GM23338 (cell line): Measurements from ENCODE around the gene SI. TPM values are rescaled to one million over a fixed set of nuclear protein-coding genes. Genes with fewer than 3 reads are reported as not detected.

Experiments used
- ATAC-seq: fragments of 200-7000 bp; cut with Tn5 transposase; 3 replicates; pipeline ENCODE4 v1.9.1; 2020
- DNase-seq: peaks from one replicate; pipeline ENCODE4 v3.0.0-alpha.2; 2015; ENCODE audit warnings: low spot score
- H2AFZ ChIP-seq: fragments of 200-600 bp; sonication (generic); 2 replicates; pipeline ENCODE4 v1.8.0; 2016; ENCODE audit warnings: antibody characterized with exemption, mild to moderate bottlenecking, moderate library complexity
- H3F3A ChIP-seq: fragments of 200-600 bp; sonication (generic); replicated peaks from 2 replicates; pipeline ENCODE4 v1.8.0; 2017; ENCODE audit warnings: antibody characterized with exemption, mixed run types, low read depth
- H3K27ac ChIP-seq: fragments of 200-600 bp; sonication (generic); 2 replicates; pipeline ENCODE4 v1.6.1; 2016; ENCODE audit warnings: low read depth
- H3K27me3 ChIP-seq: fragments of 200-600 bp; sonication (generic); 2 replicates; pipeline ENCODE4 v1.8.0; 2016; ENCODE audit warnings: mild to moderate bottlenecking, mixed run types, moderate library complexity; ENCODE audit not compliant: insufficient read depth
- H3K36me3 ChIP-seq: fragments of 200-600 bp; sonication (generic); 2 replicates; pipeline ENCODE4 v1.8.0; 2016; ENCODE audit warnings: mild to moderate bottlenecking; ENCODE audit not compliant: insufficient read depth
- H3K4me1 ChIP-seq: fragments of 200-600 bp; sonication (generic); 2 replicates; pipeline ENCODE4 v1.8.0; 2016; ENCODE audit warnings: mild to moderate bottlenecking, moderate library complexity; ENCODE audit not compliant: insufficient read depth
- H3K4me2 ChIP-seq: fragments of 200-600 bp; sonication (generic); 2 replicates; pipeline ENCODE4 v1.7.1; 2017; ENCODE audit warnings: mixed run types
- H3K4me3 ChIP-seq: fragments of 200-600 bp; sonication (generic); 2 replicates; pipeline ENCODE4 v1.6.1; 2016; ENCODE audit warnings: mixed run types
- H3K79me2 ChIP-seq: fragments of 200-600 bp; sonication (generic); replicated peaks from 2 replicates; pipeline ENCODE4 v1.8.0; 2017; ENCODE audit warnings: mild to moderate bottlenecking; ENCODE audit not compliant: insufficient read depth
- H3K9me2 ChIP-seq: fragments of 200-600 bp; sonication (generic); 2 replicates; pipeline ENCODE4 v1.8.0; 2017; ENCODE audit not compliant: insufficient read depth
- H4K20me1 ChIP-seq: fragments of 200-600 bp; sonication (generic); replicated peaks from 2 replicates; pipeline ENCODE4 v1.8.0; 2017; ENCODE audit warnings: mild to moderate bottlenecking; ENCODE audit not compliant: insufficient read depth
- H3K27ac Mint-ChIP-seq: 2 replicates; pipeline ENCODE4 v1.8.0; 2020; ENCODE audit warnings: inconsistent platforms, mild to moderate bottlenecking, moderate library complexity, mixed read lengths
- H3K27me3 Mint-ChIP-seq: 3 replicates; pipeline ENCODE4 v1.8.0; 2022; ENCODE audit warnings: low read depth, mild to moderate bottlenecking, moderate library complexity, mixed read lengths, inconsistent platforms; ENCODE audit not compliant: insufficient read depth, poor library complexity
- H3K36me3 Mint-ChIP-seq: 3 replicates; pipeline ENCODE4 v1.8.0; 2021; ENCODE audit warnings: low read depth, mild to moderate bottlenecking, inconsistent platforms, moderate library complexity, mixed read lengths
- H3K4me1 Mint-ChIP-seq: 3 replicates; pipeline ENCODE4 v1.8.0; 2020; ENCODE audit warnings: mild to moderate bottlenecking, inconsistent platforms, mixed read lengths
- H3K4me3 Mint-ChIP-seq: 3 replicates; pipeline ENCODE4 v1.8.0; 2021; ENCODE audit warnings: moderate library complexity, mild to moderate bottlenecking, inconsistent platforms, mixed read lengths
- H3K9me3 Mint-ChIP-seq: 3 replicates; pipeline ENCODE4 v1.8.0; 2020; ENCODE audit warnings: moderate library complexity, mild to moderate bottlenecking, inconsistent platforms, mixed read lengths
- EZH2 ChIP-seq: fragments of 200-600 bp; sonication (generic); IDR thresholded peaks from one replicate; pipeline ENCODE4 v1.8.0; 2017; ENCODE audit warnings: antibody characterized with exemption, mild to moderate bottlenecking, low read depth; ENCODE audit not compliant: unreplicated experiment
- JUNB ChIP-seq: IDR thresholded peaks from one replicate; pipeline ENCODE4 v1.6.1; 2016; ENCODE audit warnings: antibody characterized with exemption; ENCODE audit not compliant: unreplicated experiment
- NANOG ChIP-seq: IDR thresholded peaks from 2 replicates; pipeline ENCODE4 v1.6.1; 2016; ENCODE audit warnings: antibody characterized with exemption, borderline replicate concordance
- polyA plus RNA-seq: library from polyadenylated mRNA; unstranded; fragments of >200 nt; fragmentation: Nextera tagmentation; extraction: Ambion mirVana; gene quantifications from 2 replicates; pipeline ENCODE4 v1.2.1, GENCODE V29; 2016
- total RNA-seq: library from RNA; depleted of rRNA; stranded (reverse); fragments of >200 nt; shearing (Covaris generic); gene quantifications from 2 replicates; pipeline ENCODE4 v1.2.3, GENCODE V29; 2014
- TF ChIP-seq, protein P1 (sequence below), 2 experiments: fragments of 200-600 bp in 1 of 2; sonication (generic) in 1 of 2; conservative IDR thresholded peaks; 2 replicates each; pipeline versions ENCODE4 v1.5.1 to v1.6.1; 2016 to 2017; ENCODE audit warnings: antibody characterized with exemption in 2 of 2, low read depth in 2 of 2, mild to moderate bottlenecking in 2 of 2, moderate library complexity in 1 of 2
- TF ChIP-seq, protein P2 (sequence below): IDR thresholded peaks from 2 replicates; pipeline ENCODE4 v1.6.1; 2016; ENCODE audit warnings: antibody characterized with exemption

Gene SI
- total and polyA plus RNA-seq, 2 experiments from 2014 or later = not detected

DNA sequence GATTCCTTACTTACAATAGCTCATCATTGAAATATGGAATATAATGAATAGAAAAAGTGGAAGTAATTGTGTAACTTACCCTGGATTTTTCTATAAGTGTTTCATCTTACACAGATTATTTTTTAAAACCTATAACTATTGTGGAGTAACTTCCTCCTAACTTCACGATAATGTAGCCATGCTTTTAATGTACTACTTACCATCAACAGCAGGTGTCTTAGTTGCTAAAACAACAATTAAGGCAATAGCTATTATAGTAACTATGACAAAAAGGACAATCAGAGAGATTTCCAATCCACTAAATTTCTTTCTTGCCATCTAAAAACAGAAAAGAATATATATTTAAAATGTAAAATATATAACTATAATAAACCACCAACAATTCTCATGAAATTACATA lies 2.6 kb downstream of the SI start (continued):
- TF ChIP-seq, protein P1, sequence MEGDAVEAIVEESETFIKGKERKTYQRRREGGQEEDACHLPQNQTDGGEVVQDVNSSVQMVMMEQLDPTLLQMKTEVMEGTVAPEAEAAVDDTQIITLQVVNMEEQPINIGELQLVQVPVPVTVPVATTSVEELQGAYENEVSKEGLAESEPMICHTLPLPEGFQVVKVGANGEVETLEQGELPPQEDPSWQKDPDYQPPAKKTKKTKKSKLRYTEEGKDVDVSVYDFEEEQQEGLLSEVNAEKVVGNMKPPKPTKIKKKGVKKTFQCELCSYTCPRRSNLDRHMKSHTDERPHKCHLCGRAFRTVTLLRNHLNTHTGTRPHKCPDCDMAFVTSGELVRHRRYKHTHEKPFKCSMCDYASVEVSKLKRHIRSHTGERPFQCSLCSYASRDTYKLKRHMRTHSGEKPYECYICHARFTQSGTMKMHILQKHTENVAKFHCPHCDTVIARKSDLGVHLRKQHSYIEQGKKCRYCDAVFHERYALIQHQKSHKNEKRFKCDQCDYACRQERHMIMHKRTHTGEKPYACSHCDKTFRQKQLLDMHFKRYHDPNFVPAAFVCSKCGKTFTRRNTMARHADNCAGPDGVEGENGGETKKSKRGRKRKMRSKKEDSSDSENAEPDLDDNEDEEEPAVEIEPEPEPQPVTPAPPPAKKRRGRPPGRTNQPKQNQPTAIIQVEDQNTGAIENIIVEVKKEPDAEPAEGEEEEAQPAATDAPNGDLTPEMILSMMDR (conservative IDR thresholded peaks at IDR 0.05; ENCODE audit: low read depth in 2 of 2) = no peak
- TF ChIP-seq, protein P2, sequence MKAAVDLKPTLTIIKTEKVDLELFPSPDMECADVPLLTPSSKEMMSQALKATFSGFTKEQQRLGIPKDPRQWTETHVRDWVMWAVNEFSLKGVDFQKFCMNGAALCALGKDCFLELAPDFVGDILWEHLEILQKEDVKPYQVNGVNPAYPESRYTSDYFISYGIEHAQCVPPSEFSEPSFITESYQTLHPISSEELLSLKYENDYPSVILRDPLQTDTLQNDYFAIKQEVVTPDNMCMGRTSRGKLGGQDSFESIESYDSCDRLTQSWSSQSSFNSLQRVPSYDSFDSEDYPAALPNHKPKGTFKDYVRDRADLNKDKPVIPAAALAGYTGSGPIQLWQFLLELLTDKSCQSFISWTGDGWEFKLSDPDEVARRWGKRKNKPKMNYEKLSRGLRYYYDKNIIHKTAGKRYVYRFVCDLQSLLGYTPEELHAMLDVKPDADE = no peak
- TF ChIP-seq NANOG = no peak
- no peak for TF ChIP-seq EZH2

DNA sequence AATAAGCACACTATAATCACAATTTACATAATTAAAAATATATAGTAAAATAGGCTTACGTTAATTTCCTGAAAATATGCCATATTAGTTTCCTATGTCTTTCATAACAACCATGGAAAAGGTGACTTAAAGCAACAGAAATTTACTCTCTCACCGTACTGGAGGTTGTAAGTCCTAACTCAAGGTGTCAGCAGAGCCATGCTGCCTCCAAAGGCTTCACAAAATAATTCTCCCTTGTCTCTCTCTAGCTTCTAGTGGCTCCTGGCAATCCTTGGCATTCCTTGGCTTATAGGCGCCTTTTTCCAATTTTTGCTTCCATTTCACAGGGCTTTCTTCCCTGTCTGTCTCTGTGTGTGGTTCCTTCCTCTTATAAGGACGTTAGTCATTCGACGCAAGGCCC lies 7.6 kb downstream of the SI start:
- no peak overlapping the region for H2AFZ ChIP-seq
- H3F3A ChIP-seq = no peaks in the 10 kb centered on the region
- H3K27ac ChIP-seq = no peak overlapping the region
- H3K4me1 Mint-ChIP-seq = no peaks in the 10 kb centered on the region
- H3K27ac Mint-ChIP-seq = no peak overlapping the region
- no peaks in the 10 kb centered on the region for H3K79me2 ChIP-seq
- no peaks in the 10 kb centered on the region for H3K4me1 ChIP-seq
- no peaks in the 10 kb centered on the region; the same call in 2 of the 3 replicates for H3K9me3 Mint-ChIP-seq
- no peaks in the 10 kb centered on the region for H4K20me1 ChIP-seq
- H3K27me3 ChIP-seq = no peaks in the 10 kb centered on the region
- TF ChIP-seq, protein P1 (conservative IDR thresholded peaks at IDR 0.05; ENCODE audit: low read depth in 2 of 2) = peak; percentile 28 to 48; a peak in 3 of 4 replicates
- TF ChIP-seq JUNB = no peak
- TF ChIP-seq, protein P2 = no peak
- no peak overlapping the region for H3K4me2 ChIP-seq
- H3K4me3 Mint-ChIP-seq = no peak overlapping the region
- no peaks in the 10 kb centered on the region for H3K36me3 ChIP-seq
- no peaks in the 10 kb centered on the region for H3K9me2 ChIP-seq
- ATAC-seq = peak; percentile 69
- H3K4me3 ChIP-seq = no peak overlapping the region
- no peaks in the 10 kb centered on the region for H3K27me3 Mint-ChIP-seq
- no peaks in the 10 kb centered on the region for H3K36me3 Mint-ChIP-seq
- DNase-seq = peak; percentile 58

DNA sequence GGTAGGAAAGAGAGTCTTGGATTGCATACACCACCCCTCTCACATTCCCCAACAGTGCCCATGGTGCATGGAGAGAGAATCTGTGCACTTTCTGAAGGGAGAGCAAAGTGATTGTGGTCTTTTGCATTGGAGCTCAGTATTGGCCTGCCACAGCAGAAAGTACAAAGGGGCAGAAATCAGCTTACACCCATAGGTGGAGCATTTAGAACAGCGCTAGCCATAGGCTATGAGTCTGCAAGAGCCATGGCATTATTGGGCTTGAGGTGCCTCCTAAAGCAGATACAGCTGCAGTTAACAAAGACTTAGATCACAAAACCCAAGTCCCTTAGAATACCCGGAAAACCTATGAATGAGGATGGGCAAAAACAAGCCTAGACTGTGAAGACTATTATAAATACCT lies 21.8 kb downstream of the SI start:
- H3K4me2 ChIP-seq = no peak overlapping the region
- H3K27me3 ChIP-seq = no peaks in the 10 kb centered on the region
- Mint-ChIP-seq H3K9me3 (no peaks in the 10 kb centered on the region), H3K27ac (no peak overlapping the region), H3K36me3 (no peaks in the 10 kb centered on the region), H3K27me3 (no peaks in the 10 kb centered on the region), H3K4me1 (no peaks in the 10 kb centered on the region), H3K4me3 (no peak overlapping the region)
- ATAC-seq = peak; percentile 59
- H3K4me1 ChIP-seq = no peaks in the 10 kb centered on the region
- H2AFZ ChIP-seq = peak overlapping the region; percentile 33; the same call in 1 of the 2 replicates
- H3K27ac ChIP-seq = no peak overlapping the region
- TF ChIP-seq EZH2 = no peak
- TF ChIP-seq, protein P1 (conservative IDR thresholded peaks at IDR 0.05; ENCODE audit: low read depth in 2 of 2) = peak in 1 of 2 experiments; percentile 22; a peak in 1 of 4 replicates
- H3K4me3 ChIP-seq = no peak overlapping the region
- H3K79me2 ChIP-seq = no peaks in the 10 kb centered on the region
- H3K36me3 ChIP-seq = no peaks in the 10 kb centered on the region
- no peaks in the 10 kb centered on the region for H4K20me1 ChIP-seq
- DNase-seq = peak; percentile 2
- H3F3A ChIP-seq = no peaks in the 10 kb centered on the region
- H3K9me2 ChIP-seq = no peaks in the 10 kb centered on the region
